ENCODE measurements around the gene TBCD.
"Not testable (repeated sequence)": the region's sequence is repeated elsewhere in the genome, so short reads cannot be mapped to it uniquely, and the experiment has no call there.

Gene TBCD

DNA sequence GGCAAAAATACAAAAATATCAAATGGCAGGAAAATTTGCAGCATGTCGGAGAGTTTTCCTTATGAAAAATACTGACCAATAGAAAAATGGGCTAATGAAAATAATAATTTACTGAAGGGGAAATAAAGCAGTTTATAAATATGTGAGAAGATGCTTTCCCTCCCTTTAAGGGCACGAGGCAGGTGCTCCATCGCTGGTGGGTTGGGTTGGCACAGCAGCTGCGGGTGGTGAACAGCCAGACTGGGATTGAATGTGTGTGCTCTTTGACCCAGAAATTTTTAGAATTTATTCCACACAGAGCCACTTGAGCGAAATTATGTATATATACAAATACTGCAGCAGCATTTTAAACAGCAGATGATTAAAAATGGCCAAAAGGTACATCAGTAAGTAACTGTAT lies 197.1 kb downstream of the TBCD start:
- H3K4me1 ChIP-seq, result no peaks in the 10 kb centered on the region

DNA sequence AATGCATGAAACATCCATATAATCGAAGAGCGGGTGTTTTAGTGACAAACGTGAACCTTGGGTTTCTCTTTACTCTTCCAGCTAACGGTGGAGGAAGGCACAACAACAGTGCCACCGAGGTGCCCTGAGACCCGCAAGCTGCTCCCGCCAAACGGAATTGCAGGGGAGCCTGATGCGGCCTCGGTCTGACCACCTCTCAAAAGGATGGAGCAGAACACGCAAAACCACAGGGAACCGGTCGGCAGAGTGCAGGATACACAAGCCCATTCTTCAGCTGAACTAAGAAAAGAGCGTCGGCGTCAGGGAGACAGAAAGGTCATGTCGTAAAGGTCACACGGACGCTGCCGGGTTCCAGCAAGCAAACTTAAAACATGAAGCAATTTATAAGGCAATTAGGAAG lies 197.5 kb downstream of the TBCD start:
- H3K4me2 ChIP-seq, result no peak overlapping the region
- peaks cover 65% of the 10 kb centered on the region for H3K36me3 ChIP-seq
- H3K4me1 ChIP-seq, result no peaks in the 10 kb centered on the region
- H3K27me3 ChIP-seq, result no peaks in the 10 kb centered on the region
- peaks cover 57% of the 10 kb centered on the region for H3K9me3 ChIP-seq
- no peak overlapping the region for H3K9ac ChIP-seq
- TF ChIP-seq Cebpa-rat (IDR thresholded peaks at IDR 0.05), result no peak
- no peaks in the 10 kb centered on the region for H4K20me1 ChIP-seq
- H3K27ac ChIP-seq, result no peak overlapping the region
- H3K4me3 ChIP-seq, result no peak overlapping the region

More for the DNA sequence above, 197.1 kb downstream of the TBCD start:
- Histone ChIP-seq H3K4me2 (no peak overlapping the region), H3K36me3 (peaks cover 70% of the 10 kb centered on the region), H3K9me3 (peaks cover 58% of the 10 kb centered on the region), H3K4me3 (no peak overlapping the region), H3K27me3 (no peaks in the 10 kb centered on the region), H3K27ac (no peak overlapping the region), H3K9ac (no peak overlapping the region), H4K20me1 (no peaks in the 10 kb centered on the region)
- no peak for TF ChIP-seq Cebpa-rat (IDR thresholded peaks at IDR 0.05)

DNA sequence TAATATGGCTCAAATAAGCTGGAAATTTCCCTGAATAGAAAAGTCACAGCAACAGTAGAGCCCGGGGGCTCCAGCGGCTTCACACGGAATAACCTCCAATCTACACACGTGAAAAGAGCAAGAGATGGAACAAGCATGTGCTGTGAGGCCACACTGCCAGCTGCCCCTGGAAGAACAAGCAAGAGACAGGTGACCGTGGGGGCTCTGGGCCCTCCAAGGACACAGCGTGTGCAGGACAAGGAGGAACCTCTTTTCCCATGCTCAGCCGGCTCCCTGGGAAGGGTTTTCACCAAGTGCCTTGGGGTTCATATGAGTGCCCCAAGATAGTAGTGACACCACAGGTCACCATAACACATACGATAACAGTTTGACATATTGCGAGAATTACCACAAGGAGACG lies 198.1 kb downstream of the TBCD start:
- Histone ChIP-seq H3K36me3 (peaks cover 59% of the 10 kb centered on the region), H3K27ac (no peak overlapping the region), H4K20me1 (no peaks in the 10 kb centered on the region), H3K4me1 (no peaks in the 10 kb centered on the region), H3K9ac (no peak overlapping the region), H3K4me2 (no peak overlapping the region), H3K27me3 (no peaks in the 10 kb centered on the region), H3K4me3 (no peak overlapping the region), H3K9me3 (peaks cover 57% of the 10 kb centered on the region)
- TF ChIP-seq Cebpa-rat (IDR thresholded peaks at IDR 0.05), result no peak

DNA sequence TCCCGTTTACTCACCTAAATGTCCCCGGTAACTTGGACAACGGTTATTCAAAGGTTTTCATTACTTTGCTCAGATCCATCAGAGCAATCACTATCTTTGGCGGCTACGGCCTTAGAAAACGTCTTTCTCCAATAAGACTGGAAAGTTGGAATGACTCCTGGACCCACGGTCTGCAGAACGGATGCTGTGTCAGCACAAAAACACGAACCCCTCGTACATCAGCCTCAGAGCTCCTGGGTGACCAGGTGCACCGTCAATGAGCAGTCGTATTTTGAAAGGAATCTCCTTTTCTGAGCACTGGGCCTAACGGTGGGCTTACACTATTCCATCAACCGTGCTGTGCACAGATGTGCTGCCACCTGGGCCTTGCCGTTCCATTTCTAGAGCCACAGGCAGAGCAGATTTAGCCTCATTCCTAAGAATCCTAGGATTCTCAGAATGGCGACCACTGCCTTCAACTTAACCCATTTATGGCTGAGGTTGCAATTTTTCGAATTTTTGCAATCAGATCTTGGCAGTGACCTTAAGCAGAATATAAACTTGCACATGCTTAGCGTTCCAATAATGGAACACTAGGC lies 198.7 kb downstream of the TBCD start:
- no peaks in the 10 kb centered on the region for H4K20me1 ChIP-seq
- peaks cover 57% of the 10 kb centered on the region for H3K9me3 ChIP-seq
- no peak for TF ChIP-seq Cebpa-rat (IDR thresholded peaks at IDR 0.05)
- no peak overlapping the region for H3K9ac ChIP-seq
- no peaks in the 10 kb centered on the region for H3K4me1 ChIP-seq
- H3K4me2 ChIP-seq, result no peak overlapping the region
- H3K36me3 ChIP-seq, result peaks cover 53% of the 10 kb centered on the region
- H3K27ac ChIP-seq, result no peak overlapping the region
- H3K27me3 ChIP-seq, result no peaks in the 10 kb centered on the region
- no peak overlapping the region for H3K4me3 ChIP-seq

DNA sequence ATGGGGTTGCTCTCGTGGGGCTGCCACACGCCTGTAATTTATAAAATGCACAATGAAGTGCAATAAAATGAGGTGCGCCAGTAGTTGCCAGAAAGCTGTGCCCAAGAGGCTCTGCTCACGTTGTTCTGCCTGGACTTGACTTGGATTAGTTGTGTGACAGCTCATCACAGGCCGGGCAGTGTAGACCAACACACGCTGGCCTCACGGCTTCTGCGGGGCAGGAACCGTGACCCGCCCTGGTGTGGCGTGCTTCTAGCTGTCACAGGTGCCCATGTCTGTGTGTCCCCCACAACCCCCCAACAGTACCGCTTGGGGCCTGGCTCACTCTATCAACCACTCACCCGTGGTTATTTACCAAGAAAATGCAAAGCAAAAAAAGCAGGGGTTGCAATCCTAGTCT lies 200.2 kb downstream of the TBCD start:
- no peaks in the 10 kb centered on the region for H4K20me1 ChIP-seq
- peaks cover 56% of the 10 kb centered on the region for H3K36me3 ChIP-seq
- no peak overlapping the region for H3K4me2 ChIP-seq
- no peaks in the 10 kb centered on the region for H3K27me3 ChIP-seq
- no peak for TF ChIP-seq Cebpa-rat (IDR thresholded peaks at IDR 0.05)
- no peak overlapping the region for H3K27ac ChIP-seq
- no peak overlapping the region for H3K9ac ChIP-seq
- peaks cover 62% of the 10 kb centered on the region for H3K9me3 ChIP-seq
- peaks cover 2% of the 10 kb centered on the region; the same call in 1 of the 2 replicates for H3K4me1 ChIP-seq
- H3K4me3 ChIP-seq, result no peak overlapping the region

DNA sequence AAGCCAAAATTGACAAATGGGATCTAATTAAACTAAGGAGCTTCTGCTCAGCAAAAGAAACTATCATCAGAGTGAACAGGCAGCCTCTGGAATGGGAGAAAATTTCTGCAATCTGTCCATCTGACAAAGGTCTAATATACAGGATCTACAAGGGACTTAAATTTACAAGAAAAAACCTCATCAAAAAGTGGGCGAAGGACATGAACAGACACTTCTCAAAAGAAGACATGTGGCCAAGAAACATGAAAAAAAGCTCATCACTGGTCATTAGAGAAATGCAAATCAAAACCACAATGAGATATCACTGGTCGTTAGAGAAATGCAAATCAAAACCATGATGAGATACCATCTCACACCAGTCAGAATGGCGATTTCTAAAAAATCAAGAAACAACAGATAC lies 203.2 kb downstream of the TBCD start:
- Histone ChIP-seq H3K4me1 (peaks cover 16% of the 10 kb centered on the region), H3K36me3 (peaks cover 35% of the 10 kb centered on the region), H3K9me3 (peaks cover 59% of the 10 kb centered on the region)
- H3K4me3 ChIP-seq, H3K27me3 ChIP-seq, H3K4me2 ChIP-seq, H3K27ac ChIP-seq, H4K20me1 ChIP-seq, H3K9ac ChIP-seq: not testable (repeated sequence)

DNA sequence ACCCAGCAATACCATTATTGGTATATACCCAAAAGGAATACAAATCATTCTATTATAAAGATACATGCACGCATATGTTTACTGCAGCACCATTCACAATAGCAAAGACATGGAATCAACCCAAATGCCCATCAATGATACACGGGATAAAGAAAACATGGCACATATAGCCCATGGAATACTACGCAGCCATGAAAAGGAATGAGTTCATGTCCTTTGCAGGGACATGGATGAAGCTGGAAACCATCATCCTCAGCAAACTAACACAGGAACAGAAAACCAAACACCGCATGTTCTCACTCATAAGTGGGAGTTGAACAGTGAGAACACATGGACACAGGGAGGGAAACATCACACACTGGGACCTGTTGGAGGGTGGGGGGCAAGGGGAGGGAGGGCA lies 203.8 kb downstream of the TBCD start:
- Histone ChIP-seq H3K36me3 (peaks cover 30% of the 10 kb centered on the region), H3K9me3 (peaks cover 54% of the 10 kb centered on the region), H3K4me1 (peaks cover 16% of the 10 kb centered on the region)
- H3K27me3 ChIP-seq, H3K4me3 ChIP-seq, H3K4me2 ChIP-seq, H3K9ac ChIP-seq, H4K20me1 ChIP-seq, H3K27ac ChIP-seq: not testable (repeated sequence)

DNA sequence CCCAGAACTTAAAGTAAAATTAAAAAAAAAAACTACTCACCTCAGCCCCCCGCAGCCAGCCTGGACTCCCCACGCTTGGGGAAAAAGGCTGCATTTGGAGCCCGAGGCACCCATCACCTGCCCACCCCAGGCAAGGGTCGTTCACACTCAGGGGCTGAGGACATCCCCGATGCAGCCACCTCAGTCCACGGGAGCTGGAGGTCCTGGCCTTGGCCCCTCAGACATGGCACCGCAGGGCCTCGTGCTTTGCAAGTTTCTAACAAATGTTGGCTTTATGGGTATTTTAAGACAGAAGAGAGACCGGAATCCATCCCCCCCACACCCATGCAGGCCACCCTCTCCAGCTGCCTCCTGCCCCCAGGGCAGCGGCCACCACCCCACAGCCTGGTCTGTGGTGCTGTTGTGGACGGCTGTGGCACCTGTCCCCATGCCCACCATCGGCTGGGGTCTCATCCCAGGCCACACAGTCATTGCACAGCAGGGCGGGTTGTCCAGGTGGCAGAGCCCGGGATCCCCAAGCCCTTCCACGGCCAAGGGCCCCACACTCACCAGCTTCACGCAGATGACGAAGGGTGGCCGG lies 204.4 kb downstream of the TBCD start:
- Histone ChIP-seq H3K9me3 (peaks cover 48% of the 10 kb centered on the region), H3K4me1 (peaks cover 22% of the 10 kb centered on the region), H4K20me1 (no peaks in the 10 kb centered on the region), H3K4me3 (no peak overlapping the region), H3K4me2 (no peak overlapping the region), H3K36me3 (peaks cover 24% of the 10 kb centered on the region), H3K27ac (no peak overlapping the region), H3K9ac (no peak overlapping the region), H3K27me3 (peaks cover 5% of the 10 kb centered on the region; the same call in 1 of the 2 replicates)
- no peak for TF ChIP-seq Cebpa-rat (IDR thresholded peaks at IDR 0.05)

DNA sequence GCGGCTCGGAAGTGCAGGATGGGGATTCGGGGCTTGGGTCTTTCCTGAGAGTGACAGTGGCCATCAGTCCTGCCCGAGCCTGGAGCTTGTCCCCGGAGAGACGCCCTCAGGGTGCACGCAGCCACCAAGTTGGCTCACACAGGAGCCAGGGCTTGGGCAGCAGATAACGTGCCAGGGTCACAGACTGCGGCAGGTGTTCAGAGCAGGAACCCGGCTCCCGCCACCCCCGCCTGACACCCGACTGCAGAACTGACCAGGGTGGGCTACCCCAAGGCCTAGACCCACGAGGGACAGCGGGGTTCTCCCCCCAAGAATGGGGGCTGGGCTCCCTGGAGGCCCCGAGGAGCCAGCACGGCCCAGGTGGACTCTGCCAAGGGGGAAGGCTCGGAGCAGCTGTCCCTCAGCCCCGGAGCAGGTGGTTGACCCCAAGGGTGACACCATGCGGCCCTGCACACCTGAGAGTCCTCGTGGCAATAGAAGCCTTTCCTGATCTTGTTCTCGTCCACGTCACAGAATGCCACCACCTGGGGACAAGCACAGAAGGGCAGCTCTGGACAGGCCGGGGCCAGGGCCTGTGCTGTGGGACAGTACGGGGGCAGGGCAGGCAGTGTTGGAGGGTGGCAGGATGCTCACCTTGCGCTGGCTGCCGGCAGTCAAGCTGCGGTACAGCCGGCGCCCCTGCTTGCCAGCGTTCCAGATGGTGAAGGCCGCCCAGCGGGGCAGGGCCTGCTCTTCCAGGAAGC lies 205.0 kb downstream of the TBCD start:
- peaks cover 29% of the 10 kb centered on the region for H3K4me1 ChIP-seq
- H3K27me3 ChIP-seq, result peaks cover 7% of the 10 kb centered on the region; the same call in 1 of the 2 replicates
- H3K4me2 ChIP-seq, result no peak overlapping the region
- peaks cover 45% of the 10 kb centered on the region for H3K9me3 ChIP-seq
- H4K20me1 ChIP-seq, result no peaks in the 10 kb centered on the region
- H3K27ac ChIP-seq, result no peak overlapping the region
- no peak overlapping the region for H3K9ac ChIP-seq
- peaks cover 21% of the 10 kb centered on the region; the same call in 1 of the 2 replicates for H3K36me3 ChIP-seq
- H3K4me3 ChIP-seq, result no peak overlapping the region
- no peak for TF ChIP-seq Cebpa-rat (IDR thresholded peaks at IDR 0.05)

DNA sequence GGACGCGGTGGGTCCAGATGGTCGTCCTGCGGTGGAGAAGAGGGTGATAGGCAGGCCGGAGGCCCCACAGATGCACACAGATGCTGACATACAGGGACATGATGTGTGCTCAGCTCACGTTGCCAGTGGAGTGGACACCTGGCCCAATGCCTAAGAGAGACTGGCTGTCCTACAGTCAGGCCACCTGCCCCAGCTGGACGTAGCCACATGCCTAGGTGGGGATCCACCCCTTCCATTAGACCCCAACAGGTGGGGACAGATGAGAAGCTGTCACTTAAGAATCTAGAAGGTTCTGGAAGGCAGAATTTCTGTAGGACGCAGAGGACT lies 205.6 kb downstream of the TBCD start:
- H3K9me3 ChIP-seq, result peaks cover 39% of the 10 kb centered on the region
- H3K36me3 ChIP-seq, result peaks cover 18% of the 10 kb centered on the region; the same call in 1 of the 2 replicates
- no peak overlapping the region for H3K4me3 ChIP-seq
- H3K27me3 ChIP-seq, result peaks cover 12% of the 10 kb centered on the region; the same call in 1 of the 2 replicates
- peaks cover 34% of the 10 kb centered on the region for H3K4me1 ChIP-seq
- no peaks in the 10 kb centered on the region for H4K20me1 ChIP-seq
- no peak overlapping the region for H3K27ac ChIP-seq
- H3K4me2 ChIP-seq, result no peak overlapping the region
- TF ChIP-seq Cebpa-rat (IDR thresholded peaks at IDR 0.05), result no peak
- no peak overlapping the region for H3K9ac ChIP-seq
